ENCODE results near the gene IRGQ. TPM values are rescaled to one million over a fixed set of nuclear protein-coding genes. Genes with fewer than 3 reads are reported as not detected.
"Not testable (repeated sequence)": the region's sequence is repeated elsewhere in the genome, so short reads cannot be mapped to it uniquely, and the experiment has no call there.

Gene IRGQ
- polyA plus RNA-seq, 5 donors: 14.6 to 19.0 (median 16.1) TPM

- no peak for DNase-seq
Measured at GRCh38 chr19:43605875-43606568, 10.1 kb upstream of the IRGQ start.

DNA sequence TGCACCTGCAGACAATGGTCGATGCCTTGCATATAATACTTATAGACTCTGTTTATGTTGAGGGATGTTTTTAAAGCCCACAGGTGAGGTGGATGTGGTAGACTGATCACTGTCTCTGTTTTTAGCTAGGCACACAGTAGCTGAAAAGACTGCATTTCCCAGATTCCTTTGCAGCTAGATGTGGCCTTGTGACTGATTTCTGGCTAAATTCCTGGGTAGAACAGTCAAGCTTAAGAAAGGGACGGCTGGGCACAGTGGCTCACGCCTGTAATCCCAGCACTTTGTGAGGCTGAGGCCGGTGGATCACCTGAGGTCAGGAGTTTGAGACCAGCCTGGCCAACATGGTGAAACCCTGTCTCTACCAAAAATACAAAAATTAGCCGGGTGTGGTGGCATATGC lies 4.4 kb upstream of the IRGQ start:
- DNase-seq: not testable (repeated sequence)

- DNase-seq: no peak
Measured at GRCh38 chr19:43599635-43600295, 3.8 kb upstream of the IRGQ start.

- no peak for DNase-seq
Measured at GRCh38 chr19:43598445-43599240, 2.7 kb upstream of the IRGQ start.

- DNase-seq: no peak
Measured at GRCh38 chr19:43597876-43598275, 1.9 kb upstream of the IRGQ start.

- DNase-seq: no peak
Measured at GRCh38 chr19:43596842-43597461, 1.0 kb upstream of the IRGQ start.

DNA sequence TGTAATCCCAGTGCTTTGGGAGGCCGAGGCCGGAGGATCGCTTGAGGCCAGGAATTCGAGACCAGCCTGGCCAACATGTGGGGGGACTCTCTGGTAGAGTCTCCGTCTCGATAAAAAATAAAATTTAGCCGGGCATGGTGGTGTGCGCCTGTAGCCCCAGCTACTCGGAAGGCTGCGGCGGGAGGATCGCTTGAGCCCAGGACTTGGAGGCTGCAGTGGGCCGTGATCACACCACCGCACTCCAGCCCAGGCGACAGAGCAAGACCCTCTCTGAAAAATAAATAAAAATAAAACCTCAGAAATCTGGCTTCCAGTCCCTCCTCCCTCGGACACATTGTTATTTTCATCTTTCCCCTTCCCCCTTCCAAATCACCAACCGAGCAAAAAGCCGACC lies 332 bp downstream of the IRGQ start:
- DNase-seq: peak in 1 of 2 donors; percentile 13

DNA sequence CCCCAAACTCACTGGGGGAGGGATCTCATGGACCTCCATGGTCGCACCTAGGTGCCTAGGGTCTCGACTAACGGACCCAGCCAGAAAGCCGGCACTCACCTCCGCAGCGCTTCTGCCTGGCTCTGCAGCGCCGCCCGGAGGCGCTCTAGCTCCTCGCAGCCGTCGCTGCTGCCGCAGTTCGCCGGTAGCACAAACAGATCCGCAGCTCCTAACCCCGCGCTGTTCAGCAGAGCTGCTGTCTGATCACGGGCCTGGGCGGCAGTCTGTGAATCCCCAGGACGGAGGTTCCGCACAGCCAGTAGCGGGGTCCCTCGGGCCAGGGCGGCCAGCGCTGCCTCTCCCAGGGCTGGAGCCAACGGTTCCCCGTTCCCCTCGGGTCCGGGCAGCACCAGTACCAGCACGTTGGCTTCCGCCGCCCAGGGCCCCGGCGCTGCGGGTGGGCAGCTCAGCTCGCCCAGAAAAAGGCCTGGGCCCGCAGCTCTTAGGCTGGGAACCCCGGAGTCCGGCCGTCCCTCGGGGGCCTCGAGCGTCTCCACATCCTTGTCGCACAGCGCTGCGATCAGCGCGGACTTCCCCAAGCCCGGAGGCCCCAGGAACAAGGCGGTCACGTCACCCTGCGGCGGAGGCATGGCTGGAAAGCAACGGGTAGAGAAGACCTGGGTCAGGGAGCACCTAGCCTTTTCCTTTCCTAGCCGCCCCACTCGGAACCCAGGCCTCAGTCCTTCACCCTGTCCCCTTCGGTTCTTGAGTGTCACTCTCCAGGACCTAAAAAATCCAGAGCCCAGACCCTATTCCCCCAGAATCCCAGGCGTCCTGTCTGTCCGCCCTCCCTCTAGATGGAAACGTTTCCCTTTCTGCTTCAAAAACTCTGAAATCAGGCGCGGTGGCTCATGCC lies 977 bp downstream of the IRGQ start:
- DNase-seq: peak; percentile 47 to 54

- DNase-seq: no peak
Measured at GRCh38 chr19:43594081-43594697, 1.7 kb downstream of the IRGQ start.

- no peak for DNase-seq
Measured at GRCh38 chr19:43592800-43593350, 3.1 kb downstream of the IRGQ start.

GRCh38 chr19:43591904-43592772 lies 3.8 kb downstream of the IRGQ start:
- DNase-seq: no peak

DNA sequence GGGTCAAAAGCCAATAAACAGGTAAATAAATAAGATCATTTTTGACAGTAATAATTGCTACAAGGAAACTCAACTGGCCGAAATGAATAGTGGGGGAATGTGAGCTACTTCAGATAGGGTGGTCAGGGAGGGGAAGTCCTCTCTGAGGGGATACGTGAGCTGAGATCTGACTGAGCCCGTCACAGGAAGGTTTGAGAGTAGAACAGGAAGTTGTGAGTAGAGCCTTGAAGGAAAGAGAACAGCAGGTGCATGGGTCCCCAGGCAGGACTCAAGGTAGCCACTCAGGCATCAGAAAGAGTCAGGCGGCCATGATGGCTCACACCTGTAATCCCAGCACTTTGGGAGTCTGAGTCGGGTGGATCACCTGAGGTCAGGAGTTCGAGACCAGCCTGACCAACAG lies 6.3 kb downstream of the IRGQ start:
- no peak for DNase-seq

- DNase-seq: no peak
Measured at GRCh38 chr19:43589277-43589676, 6.7 kb downstream of the IRGQ start.

- not testable (repeated sequence) for DNase-seq
Measured at GRCh38 chr19:43587029-43587428, 8.9 kb downstream of the IRGQ start.

DNA sequence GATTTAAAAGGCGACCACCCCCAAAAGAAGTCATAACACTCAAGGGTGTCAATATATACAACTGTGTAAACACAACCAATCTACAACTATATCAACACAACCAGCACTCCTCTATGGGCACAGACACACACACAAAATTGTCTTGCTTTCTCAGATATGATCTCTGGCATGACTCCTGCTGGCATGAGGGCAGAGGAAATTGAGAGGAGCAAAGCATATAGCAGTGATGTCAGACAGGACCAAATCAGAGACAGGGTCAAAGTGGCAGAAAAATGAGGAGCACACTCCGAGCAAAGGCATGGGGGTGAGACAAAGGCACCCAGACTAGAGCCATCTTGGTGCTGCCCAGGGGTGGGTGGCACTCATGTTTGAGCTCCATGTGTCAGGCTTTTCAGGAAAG lies 9.6 kb downstream of the IRGQ start:
- no peak for DNase-seq

DNA sequence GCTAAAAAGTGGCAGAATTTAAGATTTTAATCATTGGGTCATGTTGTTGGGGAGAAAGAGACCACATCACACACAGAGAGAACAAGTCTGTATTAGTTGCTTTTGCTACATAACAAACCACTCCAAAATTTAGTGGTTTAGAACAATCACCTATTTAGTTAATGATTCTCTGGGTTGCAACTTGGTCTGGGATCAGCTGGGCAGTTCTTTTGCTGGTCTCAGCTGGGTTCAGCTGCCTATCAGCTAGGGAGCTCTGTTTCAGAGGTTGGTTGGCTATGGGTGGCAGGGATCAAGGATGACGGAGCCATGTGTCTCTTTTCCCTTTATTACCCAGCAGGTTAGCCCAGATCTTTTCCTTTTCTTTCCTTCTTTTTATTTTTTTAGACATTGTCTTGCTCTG lies 11.4 kb downstream of the IRGQ start:
- no peak for DNase-seq

DNA sequence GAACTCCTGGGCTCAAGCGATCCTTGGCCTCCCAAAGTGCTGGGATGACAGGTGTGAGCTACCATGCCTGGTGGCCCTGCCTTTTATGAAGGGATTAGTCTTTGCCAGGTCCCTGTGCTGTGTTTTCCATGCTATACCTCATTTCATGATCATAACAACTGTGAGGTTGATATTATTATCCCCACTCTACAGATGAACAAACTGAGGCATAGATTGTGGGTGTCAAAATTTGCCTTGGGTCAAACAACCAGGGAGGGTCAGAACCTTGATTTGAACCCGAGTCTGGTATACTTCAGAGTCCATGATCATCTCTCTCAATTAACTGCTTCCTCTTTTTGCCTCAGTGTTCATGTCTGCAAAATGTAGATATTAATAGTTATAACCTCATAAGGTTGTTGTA lies 13.4 kb downstream of the IRGQ start:
- DNase-seq: no peak

GRCh38 chr19:43581467-43581866 lies 14.5 kb downstream of the IRGQ start:
- DNase-seq: no peak

- no peak for DNase-seq
Measured at GRCh38 chr19:43578787-43579186, 17.1 kb downstream of the IRGQ start.

All from right lung (tissue), 5 donors.